DND-41 (cell line): ENCODE data around the gene CABLES2.

ENCODE experiments used
- CTCF ChIP-seq: IDR thresholded peaks from 2 replicates; pipeline ENCODE4 v1.5.1; 2012; ENCODE audit warnings: borderline replicate concordance, low read length, moderate library complexity, mild to moderate bottlenecking; ENCODE audit not compliant: poor library complexity, severe bottlenecking; ENCODE audit errors: extremely low read depth
- EZH2 ChIP-seq: IDR thresholded peaks from 3 replicates; pipeline ENCODE4 v1.6.1; 2012; ENCODE audit warnings: borderline replicate concordance, low read depth, mild to moderate bottlenecking, moderate library complexity, low read length, inconsistent platforms; ENCODE audit not compliant: severe bottlenecking

- TF ChIP-seq CTCF (no peak), EZH2 (no peak)
Observed at GRCh38 chr20:62370115-62370806, 36.8 kb downstream of the CABLES2 start.
